Adrenal gland (tissue), 12 donors: Measurements from ENCODE around the gene ENOX1. TPM values are rescaled to one million over a fixed set of nuclear protein-coding genes. Genes with fewer than 3 reads are reported as not detected.

Source experiments
- DNase-seq, 7 donors: peaks; one replicate each; pipeline ENCODE4 v3.0.0-alpha.2; 2019 to 2020
- H3K27ac ChIP-seq, 5 donors: fragments of 200-600 bp; sonication (generic) in 4 of 5; 1 replicate in 3 of 5; 2 replicates in 2 of 5; pipeline versions ENCODE4 v1.5.1 to v1.8.0; 2016 to 2020; ENCODE audit warnings: mild to moderate bottlenecking in 1 of 5
- H3K27me3 ChIP-seq: fragments of 200-600 bp; 2 replicates; pipeline ENCODE4 v1.8.0; 2021
- H3K36me3 ChIP-seq, 2 donors: fragments of 200-600 bp; replicated peaks in 1 of 2; 1 replicate in 1 of 2; 2 replicates in 1 of 2; pipeline versions ENCODE4 v1.5.1 to v1.8.0; 2018 to 2022
- H3K4me1 ChIP-seq, 2 donors: fragments of 200-600 bp; replicated peaks in 1 of 2; 1 replicate in 1 of 2; 2 replicates in 1 of 2; pipeline versions ENCODE4 v1.5.1 to v1.8.0; 2018 to 2021
- H3K4me3 ChIP-seq, 4 donors: fragments of 200-600 bp; sonication (generic) in 3 of 4; one replicate each; pipeline ENCODE4 v1.5.1; 2016 to 2018
- H3K9me3 ChIP-seq, 3 donors: fragments of 200-600 bp; sonication (generic) in 1 of 3; replicated peaks in 1 of 3; 1 replicate in 2 of 3; 2 replicates in 1 of 3; pipeline versions ENCODE4 v1.5.1 to v1.8.0; 2016 to 2021
- POLR2A ChIP-seq, 2 donors: fragments of 450-650 bp; IDR thresholded peaks; one replicate each; pipeline ENCODE4 v1.6.1; 2017; ENCODE audit warnings: antibody characterized with exemption in 2 of 2, mild to moderate bottlenecking in 2 of 2, moderate library complexity in 1 of 2
- WGBS, 4 donors: extraction: QIAGEN DNeasy Blood & Tissue Kit in 2 of 4; methylation state at CpG; one replicate each; pipeline versions ENCODE4 v1.1.5 to v1.1.7; 2013 to 2017; 5-methylcytosine and 5-hydroxymethylcytosine counted together
- intact Hi-C, 2 donors: fragments of 100-400 bp; cut with DNase I; formaldehyde crosslinking; loops; one replicate each; pipeline versions ENCODE4 v1.14.1 to v1.15.0; 2022 to 2023
- polyA plus RNA-seq, 3 donors: library from polyadenylated mRNA; stranded (reverse); fragments of 200-250 nt in 2 of 3; fragments of 350-450 nt in 1 of 3; fragmentation: Illumina TruSeq in 1 of 3; extraction: RNeasy Lipid Tissue Mini Kit (QIAGEN cat#74804) in 1 of 3; gene quantifications; one replicate each; pipeline ENCODE4 v1.2.3, GENCODE V29; 2013 to 2014
- total RNA-seq, 9 donors: library from RNA; depleted of rRNA in 4 of 9; stranded (reverse); fragments of >200 nt in 4 of 9; fragments of 120-200 nt in 1 of 9; fragmentation: NEBNext Ultra II Directional in 1 of 9; extraction: Animal tissue kit (Norgen Biotek cat#: 25700) in 1 of 9; gene quantifications; one replicate each; pipeline versions ENCODE4 v1.1.0 to v1.2.4, GENCODE V29; 2013 to 2023
- TF ChIP-seq, protein P1 (sequence below), 6 experiments: fragments of 450-650 bp in 4 of 6; fragments of 200-600 bp in 2 of 6; sonication (generic) in 1 of 6; IDR thresholded peaks; 1 replicate in 5 of 6; 2 replicates in 1 of 6; pipeline versions ENCODE4 v1.5.1 to v1.8.0; 2016 to 2021; ENCODE audit warnings: antibody characterized with exemption in 6 of 6, mild to moderate bottlenecking in 2 of 6, moderate library complexity in 1 of 6
- donor health status: healthy with polysubstance abuse.
- donor health status: Bipolar disorder and iron deficiency.
- donor health status: DM: yes; HTN: yes; CAD: no.
- donor health status: DM: no; HTN: no; CAD: no.
- donor health status: DM: no; HTN: no; CAD: no.
- donor health status: DM: yes; HTN: yes; CAD: no.

Gene ENOX1
- total and polyA plus RNA-seq, 12 donors = 0.25 to 5.8 (median 1.6) TPM

DNA sequence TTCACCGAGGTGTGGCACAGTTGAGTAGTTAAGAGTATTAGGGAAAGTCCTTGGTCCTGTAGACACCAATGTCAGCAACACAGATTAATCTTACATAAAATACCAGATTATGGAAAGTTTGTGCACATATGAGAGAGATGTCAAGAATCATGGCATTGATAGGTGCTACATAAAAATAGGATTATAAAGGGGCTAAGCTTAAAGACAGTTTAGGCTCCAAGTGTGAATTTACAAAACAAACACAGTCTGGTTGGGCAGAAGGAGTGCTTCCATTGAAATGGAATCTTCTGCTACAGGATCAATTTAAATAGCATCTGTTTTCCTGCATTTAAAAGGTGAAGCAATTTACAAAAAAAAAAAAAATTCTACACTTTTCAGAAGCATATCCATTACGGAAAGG, 470.5 kb downstream of the ENOX1 start:
- intact Hi-C loops = no loop called here
- H3K36me3 ChIP-seq = no peaks in the 10 kb centered on the region
- no peaks in the 10 kb centered on the region for H3K9me3 ChIP-seq
- DNase-seq = no peak
- H3K4me1 ChIP-seq = peaks cover 0 to 12% of the 10 kb centered on the region in 2 donors
- 50 to 80% (median 74%) methylated on average over 2 of the region's 2 CpGs for WGBS, 4 donors
- H3K4me3 ChIP-seq = no peak overlapping the region
- H3K27me3 ChIP-seq = no peaks in the 10 kb centered on the region
- H3K27ac ChIP-seq = no peak overlapping the region
- TF ChIP-seq, protein P1, sequence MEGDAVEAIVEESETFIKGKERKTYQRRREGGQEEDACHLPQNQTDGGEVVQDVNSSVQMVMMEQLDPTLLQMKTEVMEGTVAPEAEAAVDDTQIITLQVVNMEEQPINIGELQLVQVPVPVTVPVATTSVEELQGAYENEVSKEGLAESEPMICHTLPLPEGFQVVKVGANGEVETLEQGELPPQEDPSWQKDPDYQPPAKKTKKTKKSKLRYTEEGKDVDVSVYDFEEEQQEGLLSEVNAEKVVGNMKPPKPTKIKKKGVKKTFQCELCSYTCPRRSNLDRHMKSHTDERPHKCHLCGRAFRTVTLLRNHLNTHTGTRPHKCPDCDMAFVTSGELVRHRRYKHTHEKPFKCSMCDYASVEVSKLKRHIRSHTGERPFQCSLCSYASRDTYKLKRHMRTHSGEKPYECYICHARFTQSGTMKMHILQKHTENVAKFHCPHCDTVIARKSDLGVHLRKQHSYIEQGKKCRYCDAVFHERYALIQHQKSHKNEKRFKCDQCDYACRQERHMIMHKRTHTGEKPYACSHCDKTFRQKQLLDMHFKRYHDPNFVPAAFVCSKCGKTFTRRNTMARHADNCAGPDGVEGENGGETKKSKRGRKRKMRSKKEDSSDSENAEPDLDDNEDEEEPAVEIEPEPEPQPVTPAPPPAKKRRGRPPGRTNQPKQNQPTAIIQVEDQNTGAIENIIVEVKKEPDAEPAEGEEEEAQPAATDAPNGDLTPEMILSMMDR (IDR thresholded peaks at IDR 0.05) = no peak
- no peak for TF ChIP-seq POLR2A (IDR thresholded peaks at IDR 0.05)

DNA sequence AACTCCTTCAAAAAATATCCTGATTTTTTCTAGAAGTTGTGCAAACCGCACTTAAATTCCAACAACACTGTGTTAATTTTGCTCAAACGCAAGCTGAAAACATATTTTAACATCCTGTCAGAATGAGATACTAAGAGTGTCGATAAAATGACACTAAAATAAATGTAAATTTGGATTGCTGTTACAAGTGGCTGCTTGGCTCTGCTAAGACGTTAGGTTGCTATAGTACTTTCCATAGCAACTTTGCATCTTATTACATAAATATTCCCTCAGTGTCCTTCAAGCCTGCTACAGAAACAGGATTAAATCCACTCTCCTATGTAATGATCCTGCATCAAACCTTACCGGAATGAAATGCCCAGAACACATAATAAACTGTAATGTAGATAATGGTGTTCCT, 471.2 kb downstream of the ENOX1 start:
- Histone ChIP-seq H3K27ac (no peak overlapping the region), H3K4me3 (no peak overlapping the region), H3K27me3 (no peaks in the 10 kb centered on the region), H3K4me1 (peaks cover 0 to 12% of the 10 kb centered on the region in 2 donors), H3K36me3 (no peaks in the 10 kb centered on the region), H3K9me3 (no peaks in the 10 kb centered on the region)
- TF ChIP-seq, protein P1 (IDR thresholded peaks at IDR 0.05) = no peak
- no peak for TF ChIP-seq POLR2A (IDR thresholded peaks at IDR 0.05)
- no peak for DNase-seq
- intact Hi-C loops = no loop called here
- 86 to 93% (median 89%) methylated on average over 5 of the region's 5 CpGs for WGBS, 4 donors

DNA sequence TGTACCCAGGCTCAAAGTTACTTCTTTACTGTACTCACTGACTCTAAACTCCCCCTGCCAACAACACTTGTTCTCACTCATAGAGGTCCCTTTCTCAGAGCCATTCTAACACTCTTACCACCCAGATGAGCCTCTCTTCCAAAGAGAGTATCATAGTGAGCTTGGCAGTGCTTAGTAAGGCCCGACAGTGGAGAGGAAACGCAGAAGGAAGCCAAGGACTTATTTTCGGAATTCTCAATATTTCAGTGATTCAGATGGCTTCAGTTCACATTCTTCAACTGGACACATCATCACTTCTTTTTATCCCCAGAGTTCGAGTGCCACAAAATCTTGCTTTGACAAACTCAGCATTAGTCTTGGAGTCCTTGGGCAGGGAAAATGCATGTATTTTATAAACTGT, 477.5 kb downstream of the ENOX1 start:
- Histone ChIP-seq H3K4me1 (peaks cover 0 to 17% of the 10 kb centered on the region in 2 donors), H3K9me3 (no peaks in the 10 kb centered on the region), H3K27ac (no peak overlapping the region), H3K27me3 (no peaks in the 10 kb centered on the region), H3K4me3 (no peak overlapping the region), H3K36me3 (no peaks in the 10 kb centered on the region)
- DNase-seq = no peak
- intact Hi-C loops = no loop called here
- WGBS, 4 donors = 13 to 38% (median 25%) methylated on average over 4 of the region's 4 CpGs
- TF ChIP-seq, protein P1 (IDR thresholded peaks at IDR 0.05) = no peak
- no peak for TF ChIP-seq POLR2A (IDR thresholded peaks at IDR 0.05)

DNA sequence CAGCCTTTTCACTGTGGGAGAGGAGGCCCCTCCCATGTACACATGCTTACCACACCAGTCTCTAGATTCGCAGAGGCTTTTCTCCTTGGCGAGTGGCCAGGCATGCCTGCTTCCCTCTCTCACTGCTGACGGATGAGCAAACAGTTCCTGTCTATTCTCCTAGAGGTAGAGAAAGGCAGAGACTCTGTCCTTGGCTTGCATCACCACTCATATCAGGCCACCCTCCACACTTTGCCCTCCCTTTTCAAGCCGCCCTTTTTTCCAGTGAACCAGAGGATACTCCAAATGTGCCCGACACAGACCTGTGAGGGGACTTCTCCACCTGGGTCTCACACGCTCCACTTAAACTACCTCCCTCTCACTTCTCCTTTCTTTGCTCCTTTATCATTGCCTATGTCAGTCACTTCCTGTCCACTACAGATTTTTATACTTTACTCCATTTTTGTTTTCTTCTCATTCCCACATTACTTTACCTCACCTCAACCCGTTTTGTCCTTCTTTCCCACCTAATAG, 478.8 kb downstream of the ENOX1 start:
- intact Hi-C loops = no loop called here
- peaks cover 0 to 22% of the 10 kb centered on the region in 2 donors for H3K4me1 ChIP-seq

More for the DNA sequence above, 478.8 kb downstream of the ENOX1 start:
- peak; percentile 87 to 98 (median 97) for DNase-seq
- peak in 1 of 2 donors; percentile 18 for TF ChIP-seq POLR2A (IDR thresholded peaks at IDR 0.05)
- TF ChIP-seq, protein P1 (IDR thresholded peaks at IDR 0.05) = peak in 4 of 6 experiments; percentile 26 to 35 (median 30)
- H3K27ac ChIP-seq = peak overlapping the region in 3 of 5 donors; percentile 6 to 61 (median 38)
- no peaks in the 10 kb centered on the region for H3K27me3 ChIP-seq
- 16 to 28% (median 18%) methylated on average over 6 to 7 of the region's 7 CpGs for WGBS, 4 donors
- no peaks in the 10 kb centered on the region for H3K36me3 ChIP-seq
- no peak overlapping the region for H3K4me3 ChIP-seq
- no peaks in the 10 kb centered on the region for H3K9me3 ChIP-seq
